Measurements from ENCODE around the gene CFAP97D1.
A peak's percentile ranks its signal among the peaks of the same experiment; 100 is the strongest.

The CFAP97D1 gene

DNA sequence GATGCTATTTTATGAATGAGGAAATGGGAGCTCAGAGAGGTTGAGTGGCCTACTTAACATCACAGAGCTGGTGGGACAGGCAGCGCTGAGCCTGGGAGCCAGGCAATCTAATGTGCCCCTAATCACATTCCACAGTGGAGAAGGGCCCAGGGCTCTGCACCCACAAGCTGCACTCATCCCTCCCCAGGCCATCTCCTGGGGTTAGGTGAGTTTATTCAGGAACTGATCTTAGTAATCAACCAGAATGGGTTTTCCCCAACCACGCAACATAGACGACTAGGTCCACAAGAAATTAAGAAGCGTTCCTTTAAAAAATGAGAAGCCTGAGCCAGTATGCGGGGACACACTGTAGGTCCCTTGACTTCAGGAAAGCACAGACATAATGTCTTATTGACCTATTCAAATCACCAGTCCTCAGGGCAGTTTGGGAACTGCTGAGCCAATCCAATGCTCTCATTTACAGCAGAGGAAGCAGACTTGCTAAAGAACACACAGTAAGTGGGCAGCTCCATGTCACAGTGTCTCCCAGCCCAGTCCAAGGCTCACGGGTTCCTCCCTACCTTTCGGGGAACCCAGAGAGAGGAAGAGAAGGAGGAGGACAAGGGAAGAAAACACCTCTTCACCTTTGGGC is 50.4 kb downstream of the CFAP97D1 start:
- no peak for DNase-seq

DNA sequence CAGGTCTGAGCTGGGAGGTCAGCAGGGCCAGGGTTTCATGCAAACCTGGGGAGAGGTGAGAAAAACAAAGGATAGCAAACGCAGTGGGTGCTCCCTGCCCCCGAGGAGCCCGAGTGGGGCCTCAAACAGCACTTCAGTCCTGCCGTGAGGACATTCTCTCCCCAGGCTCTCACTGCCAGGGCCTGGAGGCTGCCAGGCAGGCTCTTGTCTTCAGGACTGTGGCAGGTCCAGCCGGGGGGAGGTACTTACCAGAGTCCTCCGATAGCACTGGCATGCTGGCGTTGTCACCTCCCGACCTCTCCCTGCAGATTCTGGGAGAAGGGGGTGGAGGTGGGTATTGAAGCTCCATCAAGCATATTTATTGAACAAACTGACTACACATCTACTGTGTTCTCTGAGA is 51.4 kb downstream of the CFAP97D1 start:
- DNase-seq = no peak

DNA sequence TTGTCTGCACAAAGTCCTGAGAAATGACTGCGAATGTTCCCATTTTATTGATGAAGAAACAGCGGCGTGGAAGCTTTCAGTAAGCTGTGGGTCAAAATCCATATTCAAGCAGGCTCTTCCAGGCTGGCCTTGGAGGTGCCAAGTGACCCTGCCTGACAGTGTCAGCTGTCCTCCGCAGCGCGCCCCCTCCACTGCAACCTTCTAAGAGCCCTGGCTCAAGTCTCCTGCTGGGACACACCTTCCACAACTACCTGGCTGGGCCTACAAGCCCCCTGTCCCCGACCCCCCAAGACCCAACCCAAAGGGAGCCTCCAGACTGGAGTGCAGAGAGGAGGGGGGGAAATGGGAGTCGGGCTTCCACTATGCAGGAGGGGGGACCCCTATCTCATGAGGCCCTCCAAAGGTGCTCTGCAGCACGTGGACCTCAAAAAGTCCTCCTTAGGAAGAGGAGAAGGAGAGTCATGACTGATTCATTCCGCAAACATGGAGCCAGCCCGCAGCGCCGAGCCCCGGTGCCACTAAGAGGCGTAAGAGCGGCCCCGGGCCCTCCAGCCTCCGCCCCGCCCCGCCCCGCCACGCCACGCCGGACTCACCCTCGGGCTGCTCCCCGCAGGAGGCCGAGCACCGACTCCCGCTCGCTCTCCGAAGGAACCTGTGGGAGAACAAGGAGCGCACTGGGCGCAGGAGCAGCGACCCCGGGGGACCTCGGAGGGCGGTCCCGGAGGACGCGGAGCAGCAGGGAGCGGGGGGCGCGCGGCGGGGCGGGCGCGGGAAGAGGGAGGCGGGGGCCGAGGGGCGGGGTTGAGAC is 52.1 kb downstream of the CFAP97D1 start:
- DNase-seq = peak; percentile 66

DNA sequence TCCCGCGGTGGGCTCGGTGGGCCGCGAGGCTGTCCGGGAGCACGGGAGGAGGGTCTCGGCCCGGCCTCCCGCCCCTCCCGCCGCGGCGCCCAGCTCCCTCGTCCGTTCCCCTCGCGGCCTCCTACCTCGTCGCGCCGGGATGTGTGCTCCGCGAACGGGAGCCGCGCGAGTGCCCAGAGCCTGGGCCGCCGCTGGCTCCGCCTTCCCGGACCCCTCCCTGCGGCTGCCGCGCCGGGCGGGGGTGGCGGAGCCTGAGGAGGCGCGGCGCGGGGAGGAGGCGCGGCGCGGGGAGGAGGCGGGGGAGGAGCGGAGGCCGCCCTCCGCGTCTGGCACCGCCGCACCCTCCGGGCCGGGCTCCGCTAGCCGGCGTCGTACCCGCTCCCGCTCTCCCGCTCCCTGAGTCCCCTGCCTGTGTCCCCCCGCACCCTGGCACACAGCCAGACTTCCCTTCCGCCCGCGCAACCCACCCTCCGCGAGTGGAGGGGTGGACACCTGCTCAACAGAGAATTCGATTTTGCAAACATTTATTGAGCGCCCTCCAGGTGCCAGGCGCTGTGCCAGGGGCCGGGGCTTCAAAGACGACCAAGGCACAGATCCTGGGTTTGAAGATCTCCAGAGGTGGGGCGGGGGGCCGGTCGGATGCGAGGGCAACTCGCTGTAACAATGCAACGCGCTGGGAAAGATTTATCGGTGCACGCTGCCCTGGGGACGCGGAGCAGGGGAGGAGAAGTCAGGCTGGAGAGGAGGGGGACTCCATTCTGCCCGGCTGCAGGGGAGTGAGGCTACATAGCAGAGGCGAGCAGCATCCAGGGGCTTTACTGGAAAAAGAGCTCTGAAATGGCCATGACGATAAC is 53.0 kb downstream of the CFAP97D1 start, which contains the start of gene MPP3:
Gene MPP3 (minus strand): TSS at position 171 of the 854 bp plus-strand sequence. CDS start 1,240 bp downstream, outside the sequence.
- peak; percentile 83 for DNase-seq

DNA sequence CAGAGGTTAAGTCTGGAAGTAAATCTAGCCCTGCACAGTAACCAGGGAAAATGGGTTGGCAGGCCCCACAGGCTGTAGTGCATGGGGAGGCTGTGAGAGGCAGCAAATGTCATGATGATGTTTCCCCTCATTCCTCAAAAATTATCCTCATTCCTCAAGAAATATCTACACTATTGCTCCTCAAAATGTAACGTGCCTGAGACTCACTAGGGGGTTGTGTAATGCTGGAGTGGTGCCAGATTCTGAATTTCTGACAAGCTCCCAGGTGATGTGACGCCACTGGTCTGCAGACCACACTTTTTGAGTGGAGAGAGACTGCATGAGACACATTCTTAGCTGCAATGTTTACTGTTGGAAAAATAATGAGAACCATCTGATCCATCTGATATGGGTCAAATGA is 53.9 kb downstream of the CFAP97D1 start:
- no peak for DNase-seq

Data from 8988T (cell line).